GM20431 (cell line): Measurements from ENCODE around the gene CLDN3.
"Not testable (repeated sequence)": the region's sequence is repeated elsewhere in the genome, so short reads cannot be mapped to it uniquely, and the experiment has no call there.

ENCODE experiments used
- in situ Hi-C: fragments of 300-500 bp; cut with MseI, MboI; formaldehyde crosslinking; loops from one replicate; pipeline ENCODE4 v1.15.0; 2020; ENCODE audit warnings: low sequenced_read_pairs; ENCODE audit not compliant: unreplicated experiment

CLDN3 gene

GRCh38 chr7:73738612-73739386 is 31.3 kb downstream of the CLDN3 start, which contains the start of gene ABHD11:
ABHD11 (minus strand) TSS chr7:73738802; CDS start chr7:73738770, 32 bp downstream.
- in situ Hi-C loops: loop anchor here (10.0 kb wide), 1 partner anchor 134 kb away; no protein-coding TSS in a partner anchor

GRCh38 chr7:73738220-73738611 is 31.9 kb downstream of the CLDN3 start:
- in situ Hi-C loops: loop anchor here (10.0 kb wide), 1 partner anchor 133 kb away; no protein-coding TSS in a partner anchor

- in situ Hi-C loops: loop anchor here (10.0 kb wide), 1 partner anchor 133 kb away; no protein-coding TSS in a partner anchor
Observed at GRCh38 chr7:73737491-73738219, 32.4 kb downstream of the CLDN3 start.

GRCh38 chr7:73736885-73737284 is 33.2 kb downstream of the CLDN3 start:
- in situ Hi-C loops: loop anchor here (10.0 kb wide), 1 partner anchor 132 kb away; no protein-coding TSS in a partner anchor

- in situ Hi-C loops: loop anchor here (10.0 kb wide), 1 partner anchor 131 kb away; no protein-coding TSS in a partner anchor
Observed at GRCh38 chr7:73735528-73735905, 34.6 kb downstream of the CLDN3 start.

- in situ Hi-C loops: loop anchor here (10.0 kb wide), 1 partner anchor 130 kb away; no protein-coding TSS in a partner anchor
Observed at GRCh38 chr7:73734619-73735527, 35.2 kb downstream of the CLDN3 start.

GRCh38 chr7:73732397-73732796 is 37.7 kb downstream of the CLDN3 start:
- in situ Hi-C loops: loop anchor here (10.0 kb wide), 1 partner anchor 128 kb away; no protein-coding TSS in a partner anchor

- in situ Hi-C loops: loop anchor here (10.0 kb wide), 1 partner anchor 126 kb away; no protein-coding TSS in a partner anchor
Observed at GRCh38 chr7:73730485-73730884, 39.6 kb downstream of the CLDN3 start.

GRCh38 chr7:73728551-73728950 is 41.5 kb downstream of the CLDN3 start:
- in situ Hi-C loops: no loop called here

- in situ Hi-C loops: no loop called here
Observed at GRCh38 chr7:73727952-73728351, 42.1 kb downstream of the CLDN3 start.

- in situ Hi-C loops: no loop called here
Observed at GRCh38 chr7:73726083-73726466, 44.0 kb downstream of the CLDN3 start.

GRCh38 chr7:73723813-73724212 is 46.3 kb downstream of the CLDN3 start:
- in situ Hi-C loops: no loop called here

GRCh38 chr7:73722785-73723184 is 47.3 kb downstream of the CLDN3 start:
- in situ Hi-C loops: no loop called here

GRCh38 chr7:73722182-73722581 is 47.9 kb downstream of the CLDN3 start:
- in situ Hi-C loops: not testable (repeated sequence)

- in situ Hi-C loops: no loop called here
Observed at GRCh38 chr7:73721377-73721817, 48.7 kb downstream of the CLDN3 start.

- in situ Hi-C loops: not testable (repeated sequence)
Observed at GRCh38 chr7:73720443-73720842, 49.6 kb downstream of the CLDN3 start.

- in situ Hi-C loops: loop anchor here (10.0 kb wide), 1 partner anchor 65 kb away; no protein-coding TSS in a partner anchor
Observed at GRCh38 chr7:73719806-73720169, 50.3 kb downstream of the CLDN3 start.
